SH-SY5Y (cell line): Measurements from ENCODE around the gene SNAPC2.

Source experiments
- GATA2 ChIP-seq: IDR thresholded peaks from 2 replicates; pipeline ENCODE4 v1.6.1; 2011; ENCODE audit warnings: mild to moderate bottlenecking, low read depth, low read length
- GATA3 ChIP-seq: IDR thresholded peaks from 2 replicates; pipeline ENCODE4 v1.6.1; 2011; ENCODE audit warnings: low read depth, mild to moderate bottlenecking, low read length, moderate library complexity

DNA sequence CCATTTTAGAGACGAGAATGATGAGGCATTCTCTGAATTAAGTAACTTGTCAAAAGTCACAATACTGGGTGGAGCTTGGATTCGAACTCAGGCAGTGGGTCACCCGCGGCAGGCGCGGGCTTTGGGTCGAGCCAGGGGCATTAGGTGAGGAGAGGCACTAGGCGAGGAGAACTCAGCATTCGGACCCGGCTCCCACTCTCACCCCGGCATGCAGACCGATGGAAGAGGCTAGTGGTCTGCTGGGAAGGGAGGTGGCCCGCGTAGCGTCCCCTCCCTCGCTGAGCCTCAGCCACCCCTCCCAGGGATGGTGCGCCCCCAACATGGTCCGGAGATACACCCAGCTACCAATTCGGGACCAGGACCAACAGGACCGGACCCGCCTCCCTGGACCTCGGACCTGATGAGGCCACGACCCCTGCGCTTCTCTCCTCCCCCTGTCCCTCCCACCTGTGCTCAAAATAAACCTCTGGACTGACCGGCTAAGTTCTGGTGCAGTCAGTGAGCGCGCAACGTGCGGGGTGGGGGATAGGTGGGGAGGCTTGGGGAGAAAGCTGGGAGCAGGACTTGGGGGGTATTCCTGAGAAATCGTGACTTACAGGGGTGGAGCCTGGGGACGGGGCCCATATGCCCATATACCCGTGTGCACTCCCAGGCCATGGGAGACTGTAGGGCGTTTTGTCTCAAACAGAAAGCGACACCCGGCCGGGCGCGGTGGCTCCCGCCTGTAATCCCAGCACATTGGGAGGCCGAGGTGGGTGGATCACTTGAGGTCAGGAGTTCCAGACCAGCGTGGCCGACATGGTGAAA lies 1.3 kb upstream of the SNAPC2 start:
- TF ChIP-seq GATA3: no peak
- no peak for TF ChIP-seq GATA2
